HCT116 (cell line): Measurements from ENCODE around the gene IQCC. TPM values are rescaled to one million over a fixed set of nuclear protein-coding genes. Genes with fewer than 3 reads are reported as not detected.

Source experiments
- ATAC-seq: fragments of 200-7000 bp; cut with Tn5 transposase; 2 replicates; pipeline ENCODE4 v1.9.1; 2020; ENCODE audit warnings: mild to moderate bottlenecking, moderate library complexity
- BruUV-seq: library from RNA; stranded (reverse); fragments of 400-500 nt; replicated peaks from 2 replicates; lab custom pipeline; 2021; lab: Mats Ljungman, UMichigan
- CTCF ChIA-PET: fragments of 300-600 bp; sonication (Branson Sonifier 250); formaldehyde crosslinking; loops from one replicate; lab custom pipeline; 2021; ENCODE audit warnings: antibody characterized with exemption; lab: Charles Lee
- POLR2A ChIA-PET: fragments of 300-600, 350-600 bp; sonication (Branson Sonifier 250); formaldehyde crosslinking; loops from one replicate; lab custom pipeline; 2021; ENCODE audit warnings: antibody characterized with exemption; lab: Charles Lee
- RAD21 ChIA-PET, 2 experiments: fragments of 300-600 bp; sonication (Branson Sonifier 250); formaldehyde crosslinking; loops; one replicate each; lab custom pipeline; 2023; ENCODE audit warnings: low total read pairs in 2 of 2; ENCODE audit not compliant: uncharacterized antibody in 2 of 2, unreplicated experiment in 2 of 2, low non-redundant PET in 1 of 2; lab: Charles Lee
- DNase-seq: peaks from one replicate; pipeline ENCODE4 v3.0.0-alpha.2; 2010; ENCODE audit warnings: low read depth, low spot score
- H2AFZ ChIP-seq: fragments of 200-600 bp; shearing (Covaris generic), sonication (generic); 2 replicates; pipeline ENCODE4 v1.6.1; 2017; ENCODE audit warnings: low read depth, mixed run types, mixed read lengths, antibody characterized with exemption, low read length; ENCODE audit not compliant: poor library complexity, severe bottlenecking
- H3K27ac ChIP-seq: 2 replicates; pipeline ENCODE4 v1.5.1; 2012; ENCODE audit warnings: low read depth, low read length
- H3K27me3 ChIP-seq: fragments of 200-600 bp; sonication (generic); 2 replicates; pipeline ENCODE4 v1.6.1; 2016; ENCODE audit warnings: mixed run types, low read length, mixed read lengths; ENCODE audit not compliant: insufficient read depth
- H3K36me3 ChIP-seq, 2 experiments: fragments of 200-500 bp in 1 of 2; fragments of 200-600 bp in 1 of 2; sonication (Bioruptor generic) in 1 of 2; sonication (generic) in 1 of 2; 2 replicates each; pipeline versions ENCODE4 v1.5.1 to v1.6.1; 2014 to 2016; ENCODE audit warnings: low read length in 2 of 2, inconsistent platforms in 1 of 2, mixed read lengths in 1 of 2, mixed run types in 1 of 2; ENCODE audit not compliant: insufficient read depth in 2 of 2, control insufficient read depth in 1 of 2
- H3K4me1 ChIP-seq, 2 experiments: fragments of 200-600 bp in 1 of 2; sonication (generic) in 1 of 2; 2 replicates each; pipeline versions ENCODE4 v1.5.1 to v1.6.1; 2012 to 2017; ENCODE audit warnings: low read length in 2 of 2, inconsistent platforms in 1 of 2, mild to moderate bottlenecking in 1 of 2, mixed read lengths in 1 of 2, mixed run types in 1 of 2, moderate library complexity in 1 of 2; ENCODE audit not compliant: insufficient read depth in 2 of 2, control insufficient read depth in 1 of 2
- H3K4me2 ChIP-seq: fragments of 200-600 bp; sonication (generic); 2 replicates; pipeline ENCODE4 v1.6.1; 2017; ENCODE audit warnings: mixed run types, low read length, mixed read lengths
- H3K4me3 ChIP-seq, 2 experiments: fragments of 200-600 bp in 1 of 2; sonication (generic) in 1 of 2; replicated peaks in 1 of 2; 2 replicates each; pipeline ENCODE4 v1.5.1; 2011 to 2016; ENCODE audit warnings: low read length in 2 of 2, control low read depth in 1 of 2, low read depth in 1 of 2, mild to moderate bottlenecking in 1 of 2, mixed read lengths in 1 of 2, mixed run types in 1 of 2
- H3K79me2 ChIP-seq: fragments of 200-600 bp; sonication (generic); 2 replicates; pipeline ENCODE4 v1.6.1; 2017; ENCODE audit warnings: mild to moderate bottlenecking, mixed run types, low read length, moderate library complexity, mixed read lengths; ENCODE audit not compliant: insufficient read depth
- H3K9ac ChIP-seq: fragments of 200-600 bp; sonication (generic); 2 replicates; pipeline ENCODE4 v1.6.1; 2016; ENCODE audit warnings: low read length, mixed read lengths
- H3K9me2 ChIP-seq: fragments of 200-600 bp; sonication (generic), shearing (Covaris generic); 2 replicates; pipeline ENCODE4 v1.6.1; 2017; ENCODE audit warnings: mixed run types, mild to moderate bottlenecking, moderate library complexity; ENCODE audit not compliant: insufficient read depth
- H3K9me3 ChIP-seq, 2 experiments: fragments of 200-500 bp in 1 of 2; fragments of 200-600 bp in 1 of 2; sonication (Bioruptor generic) in 1 of 2; sonication (generic) in 1 of 2; 2 replicates each; pipeline ENCODE4 v1.6.1; 2014 to 2017; ENCODE audit warnings: low read length in 2 of 2, mixed read lengths in 2 of 2, inconsistent platforms in 1 of 2, low read depth in 1 of 2, mild to moderate bottlenecking in 1 of 2, mixed run types in 1 of 2, moderate library complexity in 1 of 2; ENCODE audit not compliant: control insufficient read depth in 1 of 2, insufficient read depth in 1 of 2
- H4K20me1 ChIP-seq: fragments of 200-600 bp; sonication (generic), shearing (Covaris generic); 2 replicates; pipeline ENCODE4 v1.6.1; 2017; ENCODE audit warnings: mixed run types, mild to moderate bottlenecking, moderate library complexity; ENCODE audit not compliant: insufficient read depth
- FOSL1 ChIP-seq: IDR thresholded peaks from 2 replicates; pipeline ENCODE4 v1.6.1; 2012; ENCODE audit warnings: low read depth
- POLR2AphosphoS5 ChIP-seq: IDR thresholded peaks from 2 replicates; pipeline ENCODE4 v1.6.1; 2011; ENCODE audit warnings: mild to moderate bottlenecking, low read depth, low read length, moderate library complexity
- RAD21 ChIP-seq: IDR thresholded peaks from 2 replicates; pipeline ENCODE4 v1.6.1; 2012; ENCODE audit warnings: low read depth, mild to moderate bottlenecking
- intact Hi-C: fragments of 100-400 bp; cut with micrococcal nuclease; formaldehyde crosslinking; loops from 2 replicates; pipeline ENCODE4 v1.10.0; 2022
- total RNA-seq: library from RNA; stranded (reverse); gene quantifications from one replicate; pipeline ENCODE4 v1.2.1, GENCODE V29; 2021; ENCODE audit not compliant: unreplicated experiment

IQCC gene
- total RNA-seq, 1 experiment from 2014 or later = 4.7 TPM

- RAD21 ChIA-PET = interaction anchor here in 1 of 2 experiments (0.6 kb wide), 1 partner anchor 58 kb away, joined by 4 read pairs; no protein-coding TSS in a partner anchor
Observed at GRCh38 chr1:32232558-32233304, 27.3 kb downstream of the IQCC start.

GRCh38 chr1:32234792-32235191 lies 29.3 kb downstream of the IQCC start:
- Histone ChIP-seq H3K9me2 (no peaks in the 10 kb centered on the region), H3K27me3 (no peaks in the 10 kb centered on the region), H2AFZ (no peak overlapping the region), H3K4me3 (no peak overlapping the region), H3K36me3 (peaks cover 11 to 12% of the 10 kb centered on the region in 2 experiments; a peak in 3 of 4 replicates), H3K27ac (no peak overlapping the region), H3K9ac (no peak overlapping the region), H4K20me1 (no peaks in the 10 kb centered on the region), H3K4me1 (peaks cover 6 to 15% of the 10 kb centered on the region in 2 experiments), H3K79me2 (no peaks in the 10 kb centered on the region), H3K4me2 (no peak overlapping the region), H3K9me3 (no peaks in the 10 kb centered on the region)
- no peak for DNase-seq
- CTCF ChIA-PET = interaction anchor here (1.2 kb wide), 1 partner anchor 8 kb away, joined by 3 read pairs; no protein-coding TSS in a partner anchor
- ATAC-seq = no peak
- intact Hi-C loops = no loop called here
- no peak for TF ChIP-seq POLR2AphosphoS5
- TF ChIP-seq RAD21 = peak; percentile 16; the same call in 1 of the 2 replicates
- BruUV-seq = no TSS peak
- POLR2A ChIA-PET = no interaction called here
- RAD21 ChIA-PET = no interaction called here

More at GRCh38 chr1:32232558-32233304, 27.3 kb downstream of the IQCC start:
- H3K4me3 ChIP-seq = no peak overlapping the region
- DNase-seq = no peak
- peaks cover 24 to 28% of the 10 kb centered on the region in 2 experiments for H3K36me3 ChIP-seq
- no peak overlapping the region for H3K4me2 ChIP-seq
- H2AFZ ChIP-seq = no peak overlapping the region
- peaks cover 7% of the 10 kb centered on the region; the same call in 1 of the 2 replicates for H3K79me2 ChIP-seq
- peak; percentile 21; the same call in 1 of the 2 replicates for ATAC-seq
- H3K9me2 ChIP-seq = no peaks in the 10 kb centered on the region
- TF ChIP-seq FOSL1 = no peak
- TF ChIP-seq POLR2AphosphoS5 = peak; percentile 29; the same call in 1 of the 2 replicates
- TF ChIP-seq, all 23 proteins: peak for 1
- intact Hi-C loops = no loop called here
- BruUV-seq = no TSS peak
- no peaks in the 10 kb centered on the region for H4K20me1 ChIP-seq
- ChIA-PET POLR2A (no interaction called here), CTCF (no interaction called here)
- H3K4me1 ChIP-seq = peaks cover 5 to 12% of the 10 kb centered on the region in 2 experiments
- no peaks in the 10 kb centered on the region for H3K27me3 ChIP-seq
- no peaks in the 10 kb centered on the region for H3K9me3 ChIP-seq
- H3K27ac ChIP-seq = no peak overlapping the region
- no peak overlapping the region for H3K9ac ChIP-seq
